Measurements from ENCODE around the gene GLI1.

- no peak for TF ChIP-seq PATZ1 (CRISPR knock-in tag; IDR thresholded peaks at IDR 0.05; ENCODE audit: borderline replicate concordance)
- TF ChIP-seq TCF4 (CRISPR knock-in tag; IDR thresholded peaks at IDR 0.05; ENCODE audit: borderline replicate concordance): no peak
These were observed 5.0 kb downstream of the GLI1 start for GRCh38 chr12:57464569-57464968.

Measured in SK-N-SH treated with all-trans-retinoic acid at 6 μM for 48 hours (cell line).